Thyroid gland (tissue), 4 donors: Measurements from ENCODE around the gene FAM120A. TPM values are rescaled to one million over a fixed set of nuclear protein-coding genes. Genes with fewer than 3 reads are reported as not detected.
A peak's percentile ranks its signal among the peaks of the same experiment; 100 is the strongest.

Experiments
- DNase-seq, 2 donors: peaks; one replicate each; pipeline ENCODE4 v3.0.0-alpha.2; 2019
- H3K27ac ChIP-seq, 3 donors: fragments of 200-600 bp; sonication (generic); 1 replicate in 2 of 3; 2 replicates in 1 of 3; pipeline ENCODE4 v1.5.1; 2016 to 2019; ENCODE audit warnings: mild to moderate bottlenecking in 1 of 3, moderate library complexity in 1 of 3
- H3K27me3 ChIP-seq: fragments of 200-600 bp; sonication (generic); one replicate; pipeline ENCODE4 v1.5.1; 2019
- H3K36me3 ChIP-seq, 2 donors: fragments of 200-600 bp; sonication (generic); one replicate each; pipeline ENCODE4 v1.5.1; 2016 to 2019
- H3K4me1 ChIP-seq, 2 donors: fragments of 200-600 bp; sonication (generic); one replicate each; pipeline ENCODE4 v1.5.1; 2017 to 2019
- H3K4me3 ChIP-seq, 3 donors: fragments of 200-600 bp; sonication (generic); replicated peaks in 1 of 3; 1 replicate in 2 of 3; 2 replicates in 1 of 3; pipeline ENCODE4 v1.5.1; 2016; ENCODE audit warnings: mild to moderate bottlenecking in 1 of 3
- H3K9me3 ChIP-seq: fragments of 200-600 bp; sonication (generic); one replicate; pipeline ENCODE4 v1.5.1; 2017
- CTCF ChIP-seq, 6 experiments: fragments of 200-600 bp in 3 of 6; fragments of 450-650 bp in 3 of 6; sonication (generic) in 3 of 6; IDR thresholded peaks; one replicate each; pipeline ENCODE4 v1.5.1; 2016 to 2019; ENCODE audit warnings: antibody characterized with exemption in 6 of 6, mild to moderate bottlenecking in 2 of 6, inconsistent platforms in 1 of 6, moderate library complexity in 1 of 6
- POLR2A ChIP-seq, 2 donors: fragments of 450-650 bp; IDR thresholded peaks; one replicate each; pipeline ENCODE4 v1.6.1; 2017; ENCODE audit warnings: antibody characterized with exemption in 2 of 2, mild to moderate bottlenecking in 2 of 2, moderate library complexity in 1 of 2
- WGBS, 2 donors: methylation state at CpG; one replicate each; pipeline ENCODE4 v1.1.5; 2017; 5-methylcytosine and 5-hydroxymethylcytosine counted together
- intact Hi-C: fragments of 100-400 bp; cut with DNase I; formaldehyde crosslinking; loops from one replicate; pipeline ENCODE4 v1.15.1; 2023
- total RNA-seq, 4 donors: library from RNA; depleted of rRNA; stranded (reverse); fragments of >200 nt; gene quantifications; one replicate each; pipeline ENCODE4 v1.2.3, GENCODE V29; 2016

Gene FAM120A
- total RNA-seq = 100 to 1,000 TPM in 3 of 4 donors, 10 to 100 TPM in 1; 78.1 to 118 (median 111) TPM

GRCh38 chr9:93450945-93451815 lies at the start of gene FAM120A:
Gene FAM120A (plus strand): TSS chr9:93451685. CDS start chr9:93451916, 231 bp downstream.
- no peaks in the 10 kb centered on the region for H3K9me3 ChIP-seq
- peak within 1 kb of the TSS; percentile 91 to 96 (median 93) for H3K4me3 ChIP-seq
- peaks cover 29 to 30% of the 10 kb centered on the region in 2 donors for H3K4me1 ChIP-seq
- no peaks in the 10 kb centered on the region for H3K27me3 ChIP-seq
- TF ChIP-seq POLR2A (IDR thresholded peaks at IDR 0.05) (peak; percentile 77 to 90), CTCF (IDR thresholded peaks at IDR 0.05) (peak in 1 of 6 experiments; percentile 11)
- intact Hi-C loops = loop anchor here (5.0 to 10.0 kb wide), 2 partner anchors 126 to 316 kb away; partner anchors contain the start of genes NINJ1 and PHF2
- peak within 1 kb of the TSS; percentile 94 to 97 (median 94) for H3K27ac ChIP-seq
- 1 to 2% methylated on average over 16 to 24 of the region's 100 CpGs for WGBS, 2 donors
- peak; percentile 74 to 76 for DNase-seq
- peaks cover 23 to 24% of the 10 kb centered on the region in 2 donors for H3K36me3 ChIP-seq

- WGBS, 2 donors = 93 to 95% methylated on average over 5 of the region's 5 CpGs
- Histone ChIP-seq H3K27me3 (no peaks in the 10 kb centered on the region), H3K36me3 (no peaks in the 10 kb centered on the region), H3K27ac (no peak overlapping the region), H3K4me1 (no peaks in the 10 kb centered on the region), H3K9me3 (no peaks in the 10 kb centered on the region), H3K4me3 (no peak overlapping the region)
- intact Hi-C loops = no loop called here
- no peak for TF ChIP-seq POLR2A (IDR thresholded peaks at IDR 0.05)
- TF ChIP-seq CTCF (IDR thresholded peaks at IDR 0.05) = no peak
- DNase-seq = no peak
Observed at GRCh38 chr9:93406371-93406770, 45.1 kb upstream of the FAM120A start.

- DNase-seq = no peak
- TF ChIP-seq CTCF (IDR thresholded peaks at IDR 0.05) (no peak), POLR2A (IDR thresholded peaks at IDR 0.05) (no peak)
- no peak overlapping the region for H3K4me3 ChIP-seq
- no peaks in the 10 kb centered on the region for H3K36me3 ChIP-seq
- no peak overlapping the region for H3K27ac ChIP-seq
- intact Hi-C loops = no loop called here
- no peaks in the 10 kb centered on the region for H3K27me3 ChIP-seq
- H3K9me3 ChIP-seq = no peaks in the 10 kb centered on the region
- H3K4me1 ChIP-seq = peaks cover 7 to 11% of the 10 kb centered on the region in 2 donors
Observed at GRCh38 chr9:93413530-93413929, 38.0 kb upstream of the FAM120A start.

GRCh38 chr9:93415176-93415690 lies 36.3 kb upstream of the FAM120A start:
- DNase-seq = no peak
- intact Hi-C loops = no loop called here
- Histone ChIP-seq H3K4me3 (no peak overlapping the region), H3K27me3 (no peaks in the 10 kb centered on the region), H3K4me1 (peaks cover 7 to 11% of the 10 kb centered on the region in 2 donors), H3K36me3 (no peaks in the 10 kb centered on the region), H3K9me3 (no peaks in the 10 kb centered on the region), H3K27ac (peak overlapping the region in 1 of 3 donors; percentile 69)
- no peak for TF ChIP-seq POLR2A (IDR thresholded peaks at IDR 0.05)
- WGBS, 2 donors = 94 to 96% methylated on average over 2 of the region's 2 CpGs

GRCh38 chr9:93416530-93417235 lies 34.8 kb upstream of the FAM120A start:
- intact Hi-C loops = no loop called here
- H3K27me3 ChIP-seq = no peaks in the 10 kb centered on the region
- H3K36me3 ChIP-seq = no peaks in the 10 kb centered on the region
- H3K9me3 ChIP-seq = no peaks in the 10 kb centered on the region
- H3K27ac ChIP-seq = no peak overlapping the region
- H3K4me3 ChIP-seq = no peak overlapping the region
- no peak for DNase-seq
- peaks cover 7 to 16% of the 10 kb centered on the region in 2 donors for H3K4me1 ChIP-seq
- TF ChIP-seq CTCF (IDR thresholded peaks at IDR 0.05) (no peak), POLR2A (IDR thresholded peaks at IDR 0.05) (no peak)
- 70 to 94% methylated on average over 5 to 8 of the region's 8 CpGs for WGBS, 2 donors
